ENCODE results near the gene CNDP2.

CNDP2 gene

DNA sequence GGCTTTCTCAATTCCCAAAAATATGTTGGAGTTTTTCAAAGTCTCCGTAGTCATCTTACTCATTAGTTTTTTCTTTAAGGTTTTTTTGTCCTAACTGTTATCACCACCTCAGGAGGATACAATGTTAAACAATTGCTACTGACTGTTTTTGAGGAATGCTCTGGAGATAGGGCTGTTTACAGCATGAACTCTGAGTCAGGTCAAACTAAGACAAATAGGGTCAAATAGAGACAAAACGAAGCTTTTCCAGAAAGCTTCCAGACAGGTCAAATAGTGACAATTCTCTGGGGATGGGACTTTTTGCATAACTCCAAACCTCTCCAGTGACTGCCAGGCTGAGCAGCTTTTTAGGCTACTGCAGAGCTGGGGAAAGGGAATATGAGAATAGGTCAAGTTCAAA lies 23.9 kb upstream of the CNDP2 start:
- DNase-seq (ENCODE audit: low read depth in 2 of 2) = no peak

DNA sequence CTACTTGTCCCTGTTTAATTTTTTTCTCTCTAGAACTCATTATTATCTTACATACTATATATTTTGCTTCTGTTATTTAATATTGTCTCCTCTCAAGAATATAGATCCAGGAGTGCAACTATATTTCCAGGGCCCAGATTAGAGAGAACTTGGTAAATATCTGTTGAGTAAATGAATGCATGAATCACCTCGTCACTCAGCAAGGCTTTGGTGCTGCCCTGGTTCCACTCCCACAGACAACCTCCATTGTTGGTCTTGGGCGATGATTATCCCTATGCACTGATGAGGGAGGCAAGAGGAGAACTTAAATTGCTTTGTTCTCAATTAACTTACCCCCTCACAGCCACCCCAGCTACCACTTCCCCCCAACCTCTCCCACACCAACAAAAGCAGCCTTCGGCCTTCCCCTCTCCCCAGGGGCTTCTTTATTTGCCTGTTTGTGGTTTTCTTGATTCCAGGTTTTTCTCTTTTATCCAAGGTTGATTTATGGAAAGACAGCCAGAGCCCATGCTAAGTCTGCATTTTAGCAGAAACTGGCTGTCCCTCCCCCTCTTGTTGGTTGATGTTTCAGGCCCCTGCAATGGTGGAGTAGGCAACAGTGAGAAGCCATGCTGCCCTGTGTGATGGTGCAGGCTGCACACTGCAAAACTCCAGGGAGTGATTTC lies 22.1 kb upstream of the CNDP2 start:
- DNase-seq (ENCODE audit: low read depth in 2 of 2) = no peak

DNA sequence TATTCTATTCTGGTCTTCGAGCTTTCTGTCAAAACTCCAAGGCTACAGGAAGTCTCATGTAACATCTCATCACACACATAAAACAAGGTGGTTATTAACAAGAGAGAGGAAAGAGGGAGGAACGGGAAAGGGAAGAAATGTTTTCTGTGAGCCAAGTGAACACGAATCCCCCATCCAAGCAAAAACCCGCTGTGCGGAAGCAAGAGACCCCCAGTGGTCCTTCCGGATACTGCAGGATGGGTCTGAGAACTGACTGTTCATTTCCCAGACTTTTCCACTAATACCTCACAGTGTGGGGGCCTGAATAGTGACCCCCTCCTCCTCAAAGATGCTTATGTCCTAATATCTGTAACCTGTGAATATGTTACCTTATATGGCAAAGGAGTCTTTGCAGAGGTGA lies 20.0 kb upstream of the CNDP2 start:
- no peak for DNase-seq (ENCODE audit: low read depth in 2 of 2)

DNA sequence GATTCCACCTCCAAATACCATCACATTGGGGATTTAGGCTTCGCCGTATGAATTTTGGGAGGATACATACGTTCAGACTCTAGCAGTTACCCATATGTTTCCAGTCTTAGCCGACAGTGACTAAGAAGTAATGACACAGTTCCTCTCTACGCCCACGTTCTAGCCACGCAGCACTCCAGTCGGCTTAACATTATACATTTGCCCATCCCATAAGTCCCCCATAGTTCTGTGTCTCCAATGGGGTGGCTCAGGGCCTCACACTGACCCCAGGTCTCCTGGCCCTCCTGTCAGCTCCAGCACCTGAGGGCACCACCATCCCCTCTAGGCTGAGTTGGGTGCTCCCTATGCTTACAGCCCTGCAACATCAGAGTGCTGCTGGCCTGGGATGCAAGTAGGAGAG lies 18.4 kb upstream of the CNDP2 start:
- DNase-seq (ENCODE audit: low read depth in 2 of 2) = no peak

DNA sequence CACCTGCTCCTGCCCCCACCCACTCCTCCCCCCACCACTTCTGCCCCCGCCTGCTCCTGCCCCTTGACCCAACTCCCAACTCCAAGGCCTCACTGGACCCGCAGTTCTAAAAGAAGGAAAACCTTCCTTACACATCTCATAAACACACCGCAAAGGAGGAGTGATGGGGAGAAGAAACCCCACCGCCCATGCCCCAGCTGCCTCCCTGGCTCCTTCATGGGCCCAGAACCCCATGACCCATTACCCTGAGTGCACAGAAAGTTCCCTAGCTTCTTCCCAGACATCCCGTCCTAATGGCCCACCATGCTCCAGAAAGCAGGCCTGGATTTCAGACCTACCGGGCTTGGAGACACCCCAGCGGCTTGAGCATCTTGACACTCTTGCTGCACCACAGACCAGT lies 17.8 kb upstream of the CNDP2 start:
- DNase-seq (ENCODE audit: low read depth in 2 of 2) = no peak

DNA sequence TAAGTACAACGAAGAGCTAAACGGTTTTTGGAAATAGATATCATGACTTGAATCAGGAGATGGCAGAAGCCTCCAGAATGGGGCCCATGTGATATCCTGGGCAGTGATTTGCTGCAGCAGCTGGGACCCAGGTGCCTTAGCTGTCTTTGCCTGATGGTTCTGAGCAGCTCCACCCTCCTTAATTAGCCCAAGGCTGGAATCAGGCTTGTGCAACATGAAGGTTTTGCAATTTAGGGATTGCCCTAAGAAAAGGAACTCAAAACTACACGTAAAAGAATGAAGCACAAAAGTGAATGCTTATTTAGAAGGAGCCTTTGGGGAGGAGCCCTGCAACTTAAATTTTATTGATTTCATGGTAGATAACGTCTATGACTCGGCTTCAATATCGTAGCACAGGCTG lies 17.3 kb upstream of the CNDP2 start:
- DNase-seq (ENCODE audit: low read depth in 2 of 2) = no peak

DNA sequence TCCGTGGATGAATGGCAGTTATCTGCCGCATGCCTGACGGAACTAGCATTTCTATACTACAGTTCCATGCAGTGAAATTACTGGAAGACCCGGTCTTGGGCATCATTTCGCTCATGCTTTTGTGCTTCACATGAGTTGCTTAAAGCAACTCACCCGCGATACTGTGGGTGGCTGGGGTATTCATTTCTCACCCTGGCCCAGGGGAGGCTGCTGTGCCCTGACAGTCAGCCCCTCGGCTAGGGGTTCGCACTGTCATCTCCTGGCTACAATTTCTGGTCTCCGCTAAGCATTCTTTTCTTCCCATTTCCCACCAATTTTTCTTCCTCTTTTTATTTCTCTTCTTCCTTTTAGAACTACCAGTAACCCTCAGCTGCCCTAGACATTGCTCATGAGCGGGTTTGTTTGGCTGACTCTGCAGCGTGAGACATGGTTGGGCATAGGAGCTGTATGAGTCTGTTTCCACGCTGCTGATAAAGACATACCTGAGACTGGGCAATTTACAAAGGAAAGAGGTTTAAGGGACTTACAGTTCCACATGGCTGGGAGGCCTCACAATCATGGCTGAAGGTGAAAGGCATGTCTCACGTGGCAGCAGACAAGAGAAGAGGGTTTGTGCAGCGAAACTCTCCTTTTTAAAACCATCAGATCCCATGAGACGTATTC lies 16.5 kb upstream of the CNDP2 start:
- no peak for DNase-seq (ENCODE audit: low read depth in 2 of 2)

DNA sequence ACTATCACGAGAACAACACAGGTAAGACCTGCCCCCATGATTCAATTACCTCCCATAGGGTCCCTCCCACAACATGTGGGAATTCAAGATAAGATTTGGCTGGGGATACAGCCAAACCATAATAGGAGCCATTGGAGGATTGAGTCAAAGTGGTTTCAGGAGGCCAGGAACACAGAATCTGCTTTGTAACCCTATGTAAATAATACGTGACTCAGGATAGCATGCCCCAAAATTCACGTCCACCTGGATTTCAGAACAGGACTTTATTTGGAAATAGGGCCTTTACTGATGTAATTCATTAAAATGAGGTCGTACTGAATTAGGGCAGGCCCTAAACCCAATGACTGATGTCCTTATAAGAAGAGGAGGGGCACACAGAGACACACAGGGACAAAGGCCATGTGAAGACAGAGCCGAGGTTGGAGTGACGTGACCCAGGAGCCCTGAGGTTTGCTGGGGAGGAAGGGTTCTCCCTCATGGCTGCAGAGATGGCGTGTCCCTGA lies 16.0 kb upstream of the CNDP2 start:
- no peak for DNase-seq (ENCODE audit: low read depth in 2 of 2)

DNA sequence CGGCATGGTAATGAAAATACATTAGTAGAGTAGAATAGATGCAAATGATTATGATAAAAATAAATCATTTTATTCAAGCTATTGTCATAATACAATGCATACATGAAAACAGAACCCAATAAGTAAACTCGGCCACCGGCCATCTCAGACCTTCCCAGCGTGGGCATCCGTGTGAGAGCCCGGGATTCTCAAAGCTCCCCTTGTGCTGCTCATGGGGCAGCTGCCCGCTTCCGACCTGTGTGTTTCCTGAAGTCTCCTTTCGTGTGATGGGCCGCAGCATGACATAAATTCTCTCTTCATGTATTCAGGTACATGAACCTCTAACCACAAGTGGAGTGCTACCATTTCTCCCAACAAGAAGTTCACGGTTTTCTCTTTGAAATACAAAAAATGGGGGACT lies 13.5 kb upstream of the CNDP2 start:
- no peak for DNase-seq (ENCODE audit: low read depth in 2 of 2)

DNA sequence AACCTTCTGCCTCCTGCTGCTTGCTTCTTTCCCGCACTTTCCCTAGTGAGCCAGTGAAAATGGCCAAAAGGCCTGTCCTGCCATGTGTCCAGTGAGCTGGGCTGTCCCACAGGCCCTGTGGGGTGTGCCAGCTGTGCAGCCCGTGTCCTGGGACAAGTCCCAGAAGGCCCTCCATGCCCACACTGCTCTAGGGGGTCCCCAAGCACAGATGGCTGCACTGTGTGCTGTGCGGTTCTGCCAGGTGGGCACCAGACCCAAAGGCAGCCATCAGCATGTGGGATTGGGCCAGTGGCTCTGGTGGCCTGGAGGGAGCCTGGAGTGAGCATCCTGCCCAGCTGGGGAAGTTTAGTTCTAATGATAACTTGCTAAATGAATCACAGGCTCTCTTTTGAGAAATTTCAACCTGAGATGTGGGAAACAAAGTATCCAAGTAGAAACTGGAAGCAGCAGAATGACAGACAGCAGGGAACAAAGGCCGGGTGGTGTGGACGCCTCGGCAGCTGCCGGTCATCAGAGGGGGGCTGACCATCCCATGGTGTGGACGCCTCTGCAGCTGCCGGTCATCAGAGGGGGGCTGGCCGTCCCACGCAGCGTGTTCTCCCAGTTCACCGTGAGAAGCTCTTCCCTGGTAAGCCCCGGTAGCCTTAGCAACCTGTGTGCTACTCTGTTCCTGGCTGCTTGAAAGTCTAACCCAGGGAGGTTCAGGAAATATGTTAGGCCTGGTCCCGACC lies 9.9 kb upstream of the CNDP2 start:
- DNase-seq (ENCODE audit: low read depth in 2 of 2) = no peak

DNA sequence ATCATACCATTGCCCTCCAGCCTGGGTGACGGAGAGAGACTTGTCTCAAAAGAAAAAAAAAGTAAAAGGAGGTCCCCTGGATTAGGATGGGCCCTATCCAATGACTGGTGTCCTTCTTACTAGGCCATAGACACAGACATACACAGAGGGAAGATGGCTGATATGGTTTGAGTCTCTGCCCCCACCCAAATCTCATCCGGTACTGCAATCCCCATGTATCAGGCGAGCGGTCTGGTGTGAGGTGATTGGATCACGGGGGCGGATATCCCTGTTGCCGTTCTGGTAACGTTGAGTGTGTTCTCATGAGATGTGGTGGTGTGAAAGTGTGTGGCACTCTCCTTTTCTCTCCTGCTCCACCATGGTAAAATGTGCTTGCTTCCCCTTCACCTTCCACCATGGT lies 7.8 kb upstream of the CNDP2 start:
- DNase-seq (ENCODE audit: low read depth in 2 of 2) = no peak

DNA sequence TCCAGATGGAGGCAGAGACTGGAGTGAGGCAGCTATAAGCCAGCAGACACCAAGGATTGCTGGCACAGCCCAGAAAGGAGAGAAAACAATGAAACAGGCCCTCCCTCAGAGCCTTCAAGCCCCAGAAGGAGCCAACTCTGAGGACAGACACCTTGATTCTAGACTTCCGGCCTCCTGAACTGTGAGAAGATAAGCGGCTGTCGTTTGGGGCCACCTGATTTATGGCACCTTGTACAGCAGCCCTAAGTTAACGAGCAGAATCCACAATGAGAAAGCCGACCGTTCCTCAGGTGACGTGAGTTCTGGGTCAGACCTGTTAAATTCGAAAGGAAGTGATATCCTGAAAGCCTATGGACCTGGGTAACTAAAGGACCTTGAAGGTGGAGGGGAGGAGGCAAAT lies 7.3 kb upstream of the CNDP2 start:
- no peak for DNase-seq (ENCODE audit: low read depth in 2 of 2)

DNA sequence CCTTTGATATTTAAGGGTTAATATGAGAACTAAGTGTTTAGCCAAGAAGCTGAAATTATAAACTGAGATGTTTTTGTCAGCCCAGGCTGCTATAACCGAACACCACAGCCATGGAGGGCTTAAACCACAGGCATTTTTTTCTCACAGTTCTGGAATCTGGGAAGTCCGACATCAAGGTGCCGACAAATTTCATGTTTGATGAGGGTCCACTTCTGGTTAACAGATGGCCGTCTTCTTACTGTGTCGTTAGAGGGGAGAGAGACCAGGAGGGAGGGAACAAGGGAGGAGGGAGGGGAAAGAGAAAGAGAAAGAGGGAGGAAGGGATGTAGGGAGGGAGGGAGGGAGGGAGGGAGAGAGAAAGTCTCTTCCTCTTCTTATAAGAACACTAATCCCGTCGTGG lies 6.5 kb upstream of the CNDP2 start:
- DNase-seq (ENCODE audit: low read depth in 2 of 2) = no peak

DNA sequence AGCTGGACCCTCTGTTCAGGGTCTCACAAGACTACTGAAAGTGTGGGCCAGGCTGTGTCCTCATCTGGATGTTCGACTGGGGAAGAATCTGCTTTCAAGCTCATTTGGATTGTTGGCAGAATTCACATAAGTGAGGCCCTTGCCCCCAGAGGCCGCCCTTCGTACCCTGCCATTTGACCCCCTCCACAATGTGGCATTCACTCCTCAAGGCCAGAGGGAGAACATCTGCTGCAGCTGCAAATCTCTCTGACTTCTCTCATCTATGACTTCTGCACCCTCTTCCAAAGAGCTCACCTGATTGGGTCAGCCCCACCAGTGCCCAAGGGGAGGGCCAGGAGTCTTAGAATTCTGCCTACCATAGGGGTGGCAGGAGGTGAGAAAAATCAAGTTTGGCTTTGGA lies 3.9 kb upstream of the CNDP2 start:
- DNase-seq (ENCODE audit: low read depth in 2 of 2) = no peak

DNA sequence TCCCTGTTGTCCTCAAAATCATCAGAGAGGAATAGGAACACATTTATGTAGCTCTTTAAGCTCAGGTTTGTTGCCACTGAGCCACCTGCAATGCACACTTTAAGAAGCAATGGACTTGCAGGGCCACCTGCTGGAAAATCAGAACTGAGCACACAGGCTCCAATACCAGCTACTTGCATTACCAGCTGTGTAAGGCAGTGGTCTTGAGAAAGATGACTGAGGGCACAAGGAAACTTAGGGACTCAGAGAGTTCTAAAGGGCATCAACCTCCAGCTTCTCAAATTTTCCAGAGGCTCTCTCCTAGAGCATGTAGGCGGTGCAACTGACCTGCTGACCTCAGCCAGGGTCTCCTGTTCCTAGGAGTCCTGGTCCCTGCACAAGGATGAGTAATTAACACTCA lies 2.5 kb upstream of the CNDP2 start:
- peak in 1 of 2 donors; percentile 10 for DNase-seq (ENCODE audit: low read depth in 2 of 2)

DNA sequence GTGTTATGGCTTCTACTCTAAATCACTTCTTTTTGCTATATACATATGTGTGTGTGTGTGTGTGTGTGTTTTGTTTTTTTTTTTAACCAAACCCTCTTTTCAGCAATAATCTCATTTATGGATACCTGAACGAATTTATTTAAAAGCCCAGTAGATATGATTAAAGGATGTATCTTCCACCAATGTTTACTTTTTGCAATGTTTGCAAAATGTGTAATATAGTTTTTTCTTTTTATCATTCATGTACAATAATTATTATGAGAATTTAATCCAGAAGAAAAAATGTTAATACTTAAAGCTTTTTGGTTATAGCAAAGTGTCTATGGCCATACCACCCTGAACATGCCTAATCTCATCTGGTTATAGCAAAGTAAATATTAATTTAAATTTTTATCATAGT lies 1.6 kb upstream of the CNDP2 start:
- no peak for DNase-seq (ENCODE audit: low read depth in 2 of 2)

DNA sequence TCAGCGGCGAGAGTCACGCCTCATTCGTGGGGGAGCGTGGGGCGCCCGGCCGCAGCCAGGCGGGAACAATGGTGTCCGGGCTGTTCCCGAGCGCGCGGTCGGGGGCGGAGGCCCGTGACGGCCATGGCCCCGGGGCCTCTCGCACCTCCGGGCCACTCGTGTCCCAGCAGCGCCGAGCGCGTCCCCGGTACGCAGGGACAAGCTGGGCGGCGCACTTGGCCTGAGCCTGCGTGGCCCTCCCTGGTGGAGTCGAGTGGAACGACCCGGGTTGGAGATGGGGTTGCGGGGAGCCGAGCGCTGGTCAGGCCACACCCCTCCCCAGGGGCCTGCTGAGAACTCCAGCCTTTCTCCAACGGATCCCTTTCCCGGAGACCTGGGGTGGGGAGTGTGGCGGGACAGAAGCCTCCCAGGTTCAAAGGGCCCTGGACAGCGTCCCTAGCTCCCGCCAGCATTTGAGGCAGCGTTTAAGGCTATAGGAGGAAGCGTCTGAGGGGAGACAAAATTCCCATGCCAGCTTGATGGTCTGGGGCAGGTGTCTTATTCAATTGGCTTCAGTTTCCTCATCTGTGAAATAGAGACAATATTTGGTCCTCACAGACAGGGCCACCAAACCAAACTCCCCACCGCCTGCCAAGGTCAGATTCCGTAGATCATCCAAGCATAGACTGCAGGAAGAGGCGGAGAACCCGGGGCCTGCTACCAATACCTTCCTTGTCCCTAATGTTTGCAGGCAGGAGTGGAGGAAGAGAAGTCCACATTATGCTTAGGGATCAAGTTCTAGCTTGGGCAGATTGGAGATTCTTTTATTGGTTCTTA lies 553 bp downstream of the CNDP2 start:
- peak in 1 of 2 donors; percentile 13 for DNase-seq (ENCODE audit: low read depth in 2 of 2)

DNA sequence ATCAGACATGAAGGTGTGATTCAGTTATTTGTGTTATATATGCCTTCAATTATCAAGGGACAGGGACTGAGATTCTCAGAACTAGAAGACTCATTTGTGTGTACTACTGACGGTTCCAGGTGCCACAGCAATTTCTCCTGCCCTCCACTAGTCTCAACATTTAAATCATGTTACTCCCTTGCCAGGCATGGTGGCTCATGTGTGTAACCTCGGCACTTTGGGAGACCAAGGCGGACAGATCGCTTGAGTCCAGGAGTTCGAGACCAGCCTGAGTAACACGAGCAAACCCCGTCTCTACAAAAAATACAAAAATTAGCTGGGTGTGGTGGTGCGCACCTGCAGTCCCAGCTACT lies 1.1 kb downstream of the CNDP2 start:
- DNase-seq (ENCODE audit: low read depth in 2 of 2) = no peak

DNA sequence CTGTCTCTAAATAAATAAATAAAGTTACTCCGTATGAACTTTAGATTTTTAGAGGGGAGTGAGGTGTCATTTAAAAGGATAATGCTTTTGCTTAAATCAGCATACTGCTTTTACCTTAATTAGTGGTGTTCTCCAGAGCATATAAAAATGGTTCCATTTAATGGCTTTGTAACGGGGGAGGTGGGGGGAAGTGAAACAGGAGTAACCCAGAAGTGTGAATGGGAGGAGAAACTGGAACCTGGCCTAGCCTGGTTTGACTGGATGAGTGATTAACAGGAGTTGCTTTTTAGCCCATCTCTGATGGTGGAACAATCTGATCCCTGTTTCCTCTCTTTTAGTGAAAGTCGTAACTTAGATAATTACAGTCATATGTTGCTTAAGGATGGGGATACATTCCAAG lies 1.6 kb downstream of the CNDP2 start:
- no peak for DNase-seq (ENCODE audit: low read depth in 2 of 2)

DNA sequence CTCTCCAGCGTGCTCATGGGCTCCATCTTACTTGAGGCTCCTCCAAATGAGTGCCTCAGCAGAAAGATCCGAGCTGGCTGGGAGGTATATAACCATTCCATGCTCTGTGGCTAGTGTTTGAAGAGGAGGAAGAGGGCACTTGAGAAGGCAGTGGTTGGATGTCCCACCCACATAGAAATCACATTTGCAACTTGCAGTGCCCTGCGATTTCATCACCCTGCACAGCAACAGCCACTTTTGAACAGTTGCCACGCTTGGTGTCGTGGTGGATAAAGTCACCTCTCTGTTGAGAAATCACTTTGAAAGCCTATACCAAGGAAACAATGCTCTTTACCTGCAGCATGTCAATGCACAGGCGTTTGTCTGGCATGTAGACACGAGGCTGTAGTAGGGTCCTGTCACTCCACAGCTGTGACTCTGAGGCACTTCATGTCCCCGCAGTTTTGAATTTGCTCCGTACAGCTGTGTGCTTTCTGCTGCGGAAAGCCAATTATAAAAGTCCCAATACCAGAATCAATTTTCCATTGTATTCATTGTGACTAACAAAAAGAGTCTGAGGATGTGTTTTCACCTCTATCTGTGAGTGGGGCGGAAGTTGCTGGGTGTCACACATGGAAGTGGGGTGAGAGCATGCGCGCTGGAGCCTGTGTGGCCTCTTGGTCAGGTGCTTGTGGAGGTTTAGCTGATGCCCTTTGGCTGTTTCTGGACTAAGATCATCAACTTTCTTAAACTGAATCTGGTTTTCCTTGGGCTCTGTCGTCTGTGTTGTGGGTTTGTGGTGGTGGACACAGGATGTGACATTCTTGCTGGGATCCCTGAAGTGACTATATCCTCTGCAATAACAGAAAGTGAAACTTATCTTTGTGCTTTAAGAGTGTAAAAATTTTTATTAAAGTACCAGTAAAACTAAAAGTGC lies 2.8 kb downstream of the CNDP2 start:
- DNase-seq (ENCODE audit: low read depth in 2 of 2) = peak; percentile 58 to 64

DNA sequence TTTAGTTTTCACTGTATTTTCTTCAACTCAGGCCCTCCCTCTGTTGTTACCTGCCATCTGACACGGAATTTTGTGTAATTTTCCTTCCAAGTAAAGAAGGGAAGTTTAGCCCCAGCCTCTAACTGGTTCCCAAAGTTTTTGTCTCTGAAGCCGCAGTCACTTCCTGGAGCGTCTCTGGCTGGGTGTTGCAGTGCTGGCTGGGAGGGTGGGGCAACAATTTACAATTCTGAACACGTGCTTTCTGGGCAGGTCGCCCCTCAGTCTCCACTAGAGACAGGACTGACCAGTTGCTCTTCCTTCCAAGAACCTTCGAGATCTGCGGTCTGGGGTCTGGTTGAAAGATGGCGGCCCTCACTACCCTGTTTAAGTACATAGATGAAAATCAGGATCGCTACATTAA lies 3.5 kb downstream of the CNDP2 start:
- peak in 1 of 2 donors; percentile 18 for DNase-seq (ENCODE audit: low read depth in 2 of 2)
